HG02970 (cell line): ENCODE measurements around the gene PFKFB3.

Experiments
- ATAC-seq: cut with Tn5 transposase; IDR thresholded peaks from one replicate; pipeline ENCODE4 v1.9.1; 2021; ENCODE audit warnings: mild to moderate bottlenecking, moderate library complexity, moderate number of reproducible peaks; ENCODE audit not compliant: unreplicated experiment, low FRiP score

The PFKFB3 gene

GRCh38 chr10:6297522-6297921 lies 94.8 kb downstream of the PFKFB3 start:
- ATAC-seq: no peak

GRCh38 chr10:6297951-6298381 lies 95.2 kb downstream of the PFKFB3 start:
- ATAC-seq: no peak

- ATAC-seq: no peak
These were observed 95.7 kb downstream of the PFKFB3 start for GRCh38 chr10:6298428-6298827.

- no peak for ATAC-seq
These were observed 96.5 kb downstream of the PFKFB3 start for GRCh38 chr10:6299234-6299633.

- no peak for ATAC-seq
These were observed 97.0 kb downstream of the PFKFB3 start for GRCh38 chr10:6299743-6300105.

- ATAC-seq: peak; percentile 83
These were observed 97.5 kb downstream of the PFKFB3 start for GRCh38 chr10:6300106-6300783.

- ATAC-seq: no peak
These were observed 98.2 kb downstream of the PFKFB3 start for GRCh38 chr10:6300784-6301460.

- ATAC-seq: no peak
These were observed 98.8 kb downstream of the PFKFB3 start for GRCh38 chr10:6301488-6302075.
